NCI-H2196 treated with DMSO at 0.1 percent for 48 hours (cell line): Measurements from ENCODE around the gene SVIL.
"Not testable (repeated sequence)": the region's sequence is repeated elsewhere in the genome, so short reads cannot be mapped to it uniquely, and the experiment has no call there.

Experiments used
- DNase-seq: peaks from one replicate; lab custom pipeline; 2025; ENCODE audit not compliant: unreplicated experiment; lab: John Stamatoyannopoulos, UW

SVIL gene

DNA sequence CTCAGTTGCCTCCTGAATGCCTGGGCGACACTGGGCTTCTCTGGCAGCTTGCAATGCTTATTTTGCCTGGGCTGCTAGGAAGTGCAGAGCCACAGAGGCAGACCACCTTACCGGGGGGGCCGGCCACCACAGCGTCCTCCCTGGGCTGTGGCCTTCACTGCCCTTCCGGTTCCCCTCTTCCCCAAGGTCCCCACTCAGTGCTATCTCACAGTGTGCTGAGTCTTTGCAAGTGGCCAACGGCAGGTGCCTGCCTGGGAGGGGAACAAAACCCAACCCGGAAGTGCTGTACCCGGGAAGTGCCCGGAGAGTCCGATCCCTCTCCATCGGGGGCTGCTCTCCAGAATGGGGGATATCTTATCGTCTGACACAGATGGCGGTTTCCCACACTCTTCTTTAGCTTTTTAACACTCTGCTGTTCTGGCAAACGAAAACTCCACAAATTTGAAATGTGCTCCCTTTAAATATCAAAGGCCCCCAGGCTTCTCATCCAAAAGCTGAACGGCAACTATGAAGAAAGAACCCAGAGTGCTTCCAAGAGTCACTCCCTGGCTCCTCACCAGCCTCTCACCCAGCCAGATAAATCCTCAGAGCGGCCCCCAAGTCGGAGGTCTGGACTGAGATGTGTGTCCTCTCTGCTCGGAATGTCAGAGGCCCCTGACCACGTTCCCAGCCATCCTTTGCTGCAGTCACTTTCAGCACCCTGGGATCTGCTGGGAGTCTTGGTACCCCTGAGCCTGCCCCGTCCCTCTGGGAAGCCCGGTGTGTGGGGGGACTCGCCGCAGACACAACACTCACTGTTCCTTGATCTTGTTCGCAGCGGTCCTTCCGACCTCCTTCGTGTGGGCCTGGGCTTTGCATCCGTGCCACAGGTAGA, 165.1 kb downstream of the SVIL start:
- no peak for DNase-seq

DNA sequence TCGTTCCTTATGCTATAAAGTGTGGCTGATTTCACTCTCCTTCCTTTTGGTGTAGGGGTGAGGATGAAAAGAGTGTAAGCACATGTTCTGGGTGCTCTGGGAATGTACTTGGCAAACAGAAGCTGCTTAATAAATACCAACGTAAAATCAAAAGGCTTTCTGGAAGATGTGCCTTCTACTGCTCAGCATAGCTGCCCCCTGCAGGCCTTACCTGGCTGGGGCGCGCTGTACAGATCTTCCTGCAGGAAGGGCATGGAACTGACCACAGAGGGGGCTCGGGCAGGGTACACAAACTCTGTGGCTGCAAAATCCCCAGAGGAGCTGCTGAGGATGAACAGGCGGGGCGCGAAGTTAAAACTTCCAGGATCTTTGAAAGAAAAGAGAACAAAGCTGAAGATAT, 169.4 kb downstream of the SVIL start:
- DNase-seq, result no peak

DNA sequence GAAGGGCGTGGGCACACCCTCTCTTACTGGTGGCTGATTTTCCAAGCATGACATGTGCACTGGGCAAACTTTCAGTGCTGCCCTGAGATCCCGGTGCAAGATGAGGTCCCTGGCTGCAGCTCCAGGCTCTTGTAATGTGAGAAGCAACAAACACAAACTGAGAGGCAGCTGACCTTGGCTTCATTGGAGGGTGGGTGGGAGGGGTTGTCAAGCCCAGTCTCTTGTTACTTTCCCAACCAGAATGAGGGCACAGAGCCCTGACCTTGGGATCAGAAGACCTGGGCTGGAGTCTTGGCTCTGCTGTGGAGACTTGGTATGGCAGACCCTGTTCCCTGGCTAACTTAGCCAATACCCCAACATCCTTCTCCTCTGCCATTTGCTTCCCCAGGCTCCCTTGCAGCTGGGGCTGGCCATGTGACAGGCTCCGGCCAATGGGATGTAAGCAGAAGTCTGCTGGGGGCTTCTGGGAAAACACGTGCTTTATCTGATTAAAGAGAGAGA, 170.1 kb downstream of the SVIL start:
- DNase-seq, result not testable (repeated sequence)

DNA sequence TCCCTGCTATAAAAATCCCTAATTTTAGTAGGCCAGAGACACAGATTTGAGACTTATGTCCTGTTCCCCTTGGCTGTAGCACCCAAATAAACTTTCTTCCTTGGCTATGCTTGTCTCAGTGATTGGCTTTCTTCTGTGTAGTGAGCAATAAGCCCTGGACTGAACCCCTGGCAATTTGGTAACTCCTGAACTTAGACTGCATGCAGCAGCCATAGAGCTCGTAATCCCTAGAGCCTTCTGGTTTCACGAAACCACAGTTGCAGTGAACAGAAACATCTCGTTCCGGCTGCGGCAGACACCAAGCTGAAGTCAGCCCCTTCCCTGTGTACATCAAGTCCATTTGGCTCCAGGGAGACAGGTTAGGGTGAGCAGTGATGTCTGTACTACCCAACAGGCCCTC, 173.7 kb downstream of the SVIL start:
- no peak for DNase-seq

GRCh38 chr10:29458190-29458589, 176.6 kb downstream of the SVIL start:
- not testable (repeated sequence) for DNase-seq

- DNase-seq, result no peak
Measured at GRCh38 chr10:29455095-29455494, 179.7 kb downstream of the SVIL start.

DNA sequence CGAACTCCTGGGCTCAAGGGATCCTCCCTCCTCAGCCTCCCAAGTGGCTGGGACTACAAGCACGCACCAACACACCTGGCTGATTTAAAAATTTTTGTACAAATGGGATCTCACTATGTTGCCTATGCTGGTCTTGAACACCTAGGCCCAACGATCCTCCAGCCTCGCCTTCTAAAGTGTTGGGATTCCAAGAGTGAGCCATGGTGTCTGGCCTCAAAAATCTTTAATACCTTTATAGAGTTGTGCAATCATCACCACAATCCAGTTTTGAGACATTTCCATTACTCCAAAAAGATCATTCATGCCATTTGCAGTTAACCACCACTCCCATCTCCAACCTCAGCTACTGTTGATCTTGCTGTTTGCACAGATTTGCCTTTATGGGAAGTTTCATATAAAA, 180.5 kb downstream of the SVIL start:
- no peak for DNase-seq

- DNase-seq, result no peak
Measured at GRCh38 chr10:29452546-29452945, 182.2 kb downstream of the SVIL start.

DNA sequence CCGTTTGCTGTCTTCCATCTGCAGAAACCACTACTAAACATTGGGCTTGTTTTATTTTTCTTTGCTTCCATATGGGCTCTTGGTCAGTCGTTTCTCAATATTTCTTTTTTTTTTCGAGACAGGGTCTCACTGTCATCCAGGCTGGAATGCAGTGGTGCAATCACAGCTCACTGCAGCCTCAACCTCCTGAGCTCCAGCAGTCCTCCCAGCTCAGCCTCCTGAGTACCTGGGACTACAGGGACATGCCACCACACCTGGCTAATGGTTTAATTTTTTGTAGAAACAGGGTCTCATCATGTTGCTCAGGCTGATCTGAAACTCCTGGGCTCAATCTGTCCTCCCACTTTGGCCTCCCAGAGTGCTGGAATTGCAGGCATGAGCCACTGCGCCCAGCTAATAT, 182.8 kb downstream of the SVIL start:
- DNase-seq, result no peak

DNA sequence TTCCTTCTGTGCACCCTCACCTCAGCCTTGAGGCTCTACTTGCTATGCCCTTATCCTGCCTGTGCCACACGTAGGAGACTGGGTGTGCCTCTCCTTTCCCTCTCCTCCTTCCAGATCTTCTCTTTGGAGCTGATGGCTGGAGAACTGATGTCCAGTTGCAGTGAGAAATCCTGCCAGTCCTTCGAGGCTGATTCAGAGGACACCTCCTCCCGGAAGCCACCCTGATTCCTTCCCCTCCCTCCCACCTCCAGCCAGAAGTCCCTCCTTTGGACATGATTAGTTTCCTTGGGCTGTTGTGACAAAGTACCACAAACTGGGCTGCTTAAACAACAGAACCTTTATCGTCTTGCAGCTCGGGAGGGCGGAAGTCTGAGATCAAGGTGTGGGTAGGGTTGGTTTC, 184.4 kb downstream of the SVIL start:
- DNase-seq, result no peak

DNA sequence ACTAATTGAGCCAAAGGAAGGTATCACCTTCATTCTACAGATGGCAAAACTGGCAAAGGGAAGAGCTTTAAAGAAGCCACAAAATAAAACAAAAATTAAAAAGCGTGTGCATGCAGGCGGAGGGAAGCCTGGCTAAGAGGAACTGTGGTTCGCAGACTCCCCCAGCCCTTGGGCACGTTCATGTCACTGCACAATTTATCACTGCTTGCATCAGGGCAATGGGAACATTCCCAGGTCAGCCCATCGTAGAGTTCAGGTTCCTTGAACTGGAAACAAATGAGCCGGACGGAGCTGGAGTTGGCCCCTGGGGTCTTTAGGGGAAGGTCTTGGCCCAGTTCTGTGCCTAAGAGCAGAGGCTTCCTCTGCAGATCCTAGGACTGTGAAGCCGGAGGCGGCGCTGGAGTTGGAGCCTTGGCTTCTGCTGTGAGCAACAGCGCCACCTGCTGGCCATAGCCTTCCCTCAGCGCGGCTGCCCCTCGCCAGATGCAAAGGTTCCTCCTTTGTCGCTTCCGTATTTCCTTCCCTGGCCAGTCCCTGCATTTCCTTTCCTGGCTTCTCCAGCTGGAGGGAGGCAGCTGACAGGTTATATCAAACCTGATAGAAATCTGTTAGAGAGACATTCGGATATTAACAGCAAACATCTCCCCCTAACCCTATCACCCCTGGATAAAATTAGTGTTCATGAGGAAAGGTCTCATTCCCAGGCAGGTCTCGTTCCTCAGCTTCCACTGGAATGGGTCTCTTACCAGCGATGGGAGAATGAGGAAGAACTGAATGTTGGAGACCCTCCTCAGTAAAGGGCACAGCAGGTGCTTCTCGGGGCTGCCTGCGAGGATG, 185.8 kb downstream of the SVIL start:
- DNase-seq, result not testable (repeated sequence)

DNA sequence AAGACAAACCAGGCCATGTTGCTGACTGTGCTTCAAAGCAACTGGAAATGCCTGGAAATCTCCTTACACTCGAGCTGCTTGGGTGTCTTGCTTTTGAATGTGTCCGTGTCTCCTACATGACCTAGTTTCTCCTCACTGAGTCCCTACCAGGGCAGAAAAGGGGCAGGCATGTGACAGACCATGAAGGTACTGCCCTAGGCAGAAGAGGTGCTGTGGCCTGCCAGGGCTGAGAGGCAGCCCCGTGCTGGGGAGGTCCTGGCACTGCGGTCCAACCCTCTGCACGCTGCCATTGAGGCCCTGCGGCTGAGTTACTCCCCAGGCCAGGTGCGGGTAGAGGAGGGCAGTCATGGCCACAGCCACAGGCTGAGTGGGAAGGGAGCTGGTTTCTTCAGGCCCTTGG, 186.6 kb downstream of the SVIL start:
- no peak for DNase-seq

GRCh38 chr10:29446327-29446726, 188.4 kb downstream of the SVIL start:
- DNase-seq, result no peak

- DNase-seq, result no peak
Measured at GRCh38 chr10:29443745-29444523, 190.8 kb downstream of the SVIL start.

DNA sequence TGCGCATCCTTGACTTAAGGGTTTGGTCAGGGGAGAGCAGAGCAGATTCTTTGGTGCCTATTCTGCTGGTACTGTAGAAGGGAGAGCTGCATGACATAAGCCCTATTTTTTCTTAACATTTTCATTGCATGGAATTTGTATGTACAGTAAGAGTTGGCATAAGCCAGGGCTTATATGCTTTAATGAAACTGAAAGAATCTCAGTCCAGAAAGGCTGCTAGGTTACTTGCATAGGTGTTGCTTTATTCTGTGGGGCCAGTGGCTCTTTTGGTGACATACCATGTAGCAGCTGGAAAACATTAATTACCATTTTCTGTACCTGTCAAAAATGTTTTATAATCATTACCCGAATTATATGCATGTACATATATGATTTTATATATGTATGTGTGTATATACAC, 193.8 kb downstream of the SVIL start:
- no peak for DNase-seq

- DNase-seq, result not testable (repeated sequence)
Measured at GRCh38 chr10:29439005-29439404, 195.8 kb downstream of the SVIL start.

- DNase-seq, result no peak
Measured at GRCh38 chr10:29438271-29438670, 196.5 kb downstream of the SVIL start.

- DNase-seq, result no peak
Measured at GRCh38 chr10:29437871-29438270, 196.9 kb downstream of the SVIL start.

GRCh38 chr10:29435809-29436501, 198.8 kb downstream of the SVIL start:
- DNase-seq, result no peak

GRCh38 chr10:29434111-29434510, 200.7 kb downstream of the SVIL start:
- DNase-seq, result no peak

DNA sequence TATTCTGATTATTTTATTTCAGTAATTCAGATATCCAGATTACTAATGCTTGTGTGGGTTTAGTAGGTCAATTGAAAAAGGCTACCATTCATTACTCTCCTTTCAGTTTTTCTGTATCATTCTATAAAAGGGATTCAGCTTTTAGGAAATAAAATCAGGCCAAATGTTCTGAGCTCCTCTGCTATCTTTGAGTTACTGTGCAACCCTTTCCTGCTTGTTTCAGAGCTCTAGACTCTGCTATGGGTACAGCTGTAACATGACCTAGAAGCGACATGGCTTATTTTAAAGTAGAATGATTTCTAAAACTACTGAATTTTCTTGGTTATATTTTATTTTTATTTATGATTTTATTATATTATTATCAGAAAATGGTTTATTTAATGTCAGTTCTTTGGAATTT, 203.1 kb downstream of the SVIL start:
- DNase-seq, result no peak
